K562 (cell line): ENCODE measurements around the gene GRIK3.

Experiments
- ADNP ChIP-seq: fragments of 200-800 bp; sonication (Bioruptor generic); IDR thresholded peaks from 2 replicates; pipeline ENCODE4 v1.6.1; 2016; ENCODE audit warnings: missing genetic modification characterization, missing compliant biosample characterization
- CHD4 ChIP-seq: fragments of 200-600 bp; sonication (generic); IDR thresholded peaks from 3 replicates; pipeline ENCODE4 v1.6.1; 2012; ENCODE audit warnings: low read depth, mild to moderate bottlenecking, mixed read lengths, low read length, inconsistent platforms; ENCODE audit not compliant: insufficient read depth, insufficient replicate concordance, poor library complexity, severe bottlenecking
- EHMT2 ChIP-seq: fragments of 450-650 bp; IDR thresholded peaks from 2 replicates; pipeline ENCODE4 v1.6.1; 2018; ENCODE audit warnings: antibody characterized with exemption
- ESRRA ChIP-seq: fragments of 450-650 bp; IDR thresholded peaks from 2 replicates; pipeline ENCODE4 v1.6.1; 2014; ENCODE audit warnings: low read depth, mild to moderate bottlenecking, moderate library complexity, borderline replicate concordance
- RCOR1 ChIP-seq, 2 experiments: IDR thresholded peaks; 2 replicates each; pipeline ENCODE4 v1.6.1; 2012; ENCODE audit warnings: low read depth in 2 of 2, low read length in 2 of 2, borderline replicate concordance in 1 of 2, improper control_type of control experiment in 1 of 2
- TAF1 ChIP-seq: IDR thresholded peaks from 2 replicates; pipeline ENCODE4 v1.6.1; 2011; ENCODE audit warnings: mild to moderate bottlenecking, low read length, moderate library complexity; ENCODE audit not compliant: insufficient read depth, control insufficient read depth, severe bottlenecking; ENCODE audit errors: extremely low read depth
- ZNF444 ChIP-seq: fragments of 250-450 bp; sonication (Bioruptor Pico); IDR thresholded peaks from 2 replicates; pipeline ENCODE4 v1.4.0; 2020; ENCODE audit warnings: mild to moderate bottlenecking, moderate library complexity
- ZNF445 ChIP-seq: fragments of 250-450 bp; sonication (Bioruptor Pico); IDR thresholded peaks from 2 replicates; pipeline ENCODE4 v1.4.0; 2020; ENCODE audit warnings: low read depth, mild to moderate bottlenecking, moderate library complexity

- TF ChIP-seq CHD4 (no peak), ZNF445 (no peak), ESRRA (no peak), EHMT2 (no peak), TAF1 (no peak), RCOR1 (IDR thresholded peaks at IDR 0.05; ENCODE audit: borderline replicate concordance in 1 of 2, low read depth in 2 of 2, low read length in 2 of 2) (no peak), ZNF444 (CRISPR knock-in tag) (no peak), ADNP (tag) (no peak)
Measured at GRCh38 chr1:37068260-37068659, 33.9 kb upstream of the GRIK3 start.
